NCI-H69 (cell line): ENCODE data around the gene SPON2.

Experiments
- DNase-seq: peaks from one replicate; lab custom pipeline; 2025; lab: John Stamatoyannopoulos, UW

SPON2 gene

GRCh38 chr4:1172971-1173757, 781 bp upstream of the SPON2 start:
- DNase-seq = no peak

- DNase-seq = peak; percentile 25
These were observed 814 bp downstream of the SPON2 start for GRCh38 chr4:1171311-1172227.

GRCh38 chr4:1170976-1171310, 1.4 kb downstream of the SPON2 start:
- no peak for DNase-seq

GRCh38 chr4:1170156-1170975, 2.0 kb downstream of the SPON2 start:
- DNase-seq = no peak

GRCh38 chr4:1169691-1170096, 2.7 kb downstream of the SPON2 start:
- no peak for DNase-seq

GRCh38 chr4:1169171-1169671, 3.2 kb downstream of the SPON2 start:
- no peak for DNase-seq

- DNase-seq = no peak
These were observed 3.9 kb downstream of the SPON2 start for GRCh38 chr4:1168191-1169101.

- peak; percentile 91 for DNase-seq
These were observed 5.0 kb downstream of the SPON2 start for GRCh38 chr4:1167244-1167949.

GRCh38 chr4:1166509-1167243, 5.7 kb downstream of the SPON2 start:
- no peak for DNase-seq

- no peak for DNase-seq
These were observed 7.3 kb downstream of the SPON2 start for GRCh38 chr4:1164956-1165545.

- DNase-seq = no peak
These were observed 7.9 kb downstream of the SPON2 start for GRCh38 chr4:1164444-1164843.

GRCh38 chr4:1164040-1164439, 8.3 kb downstream of the SPON2 start:
- DNase-seq = no peak

- no peak for DNase-seq
These were observed 12.0 kb downstream of the SPON2 start for GRCh38 chr4:1160351-1160750.

GRCh38 chr4:1156069-1156468, 16.3 kb downstream of the SPON2 start:
- DNase-seq = no peak

- no peak for DNase-seq
These were observed 17.1 kb downstream of the SPON2 start for GRCh38 chr4:1155314-1155713.

- DNase-seq = peak; percentile 43
These were observed 17.7 kb downstream of the SPON2 start for GRCh38 chr4:1154523-1155182.

GRCh38 chr4:1154126-1154522, 18.3 kb downstream of the SPON2 start:
- no peak for DNase-seq

- no peak for DNase-seq
These were observed 18.8 kb downstream of the SPON2 start for GRCh38 chr4:1153567-1154090.

GRCh38 chr4:1152290-1152689, 20.1 kb downstream of the SPON2 start:
- DNase-seq = no peak
